ENCODE data around the gene ZNF575. TPM values are rescaled to one million over a fixed set of nuclear protein-coding genes. Genes with fewer than 3 reads are reported as not detected.

The ZNF575 gene
- total RNA-seq, 2 experiments from 2014 or later = 2.6 to 2.7 TPM

- H3K27me3 Mint-ChIP-seq = no peaks in the 10 kb centered on the region
- no peaks in the 10 kb centered on the region for H3K36me3 ChIP-seq (ENCODE audit: insufficient read depth, low read length)
- H3K4me1 ChIP-seq (ENCODE audit: insufficient read depth, low read length) = peaks cover 32% of the 10 kb centered on the region
- H3K4me3 ChIP-seq (ENCODE audit: low read length) = peak within 1 kb of the TSS; percentile 93
- TF ChIP-seq CTCF (IDR thresholded peaks at IDR 0.05) = no peak
- DNase-seq (peak; percentile 30 to 81 (median 68)), ATAC-seq (ENCODE audit: poor library complexity) (peak; percentile 67)
- H3K27ac ChIP-seq (ENCODE audit: low read depth in 1 of 2, low read length in 2 of 2) = peak within 1 kb of the TSS; percentile 66 to 73
- ChIA-PET POLR2A (interaction anchor here (0.5 to 3.0 kb wide), 5 partner anchors 8 to 1166 kb away, joined by 3 to 21 read pairs (median 7); partner anchors contain the start of gene PHLDB3), CTCF (interaction anchor here (0.8 to 2.5 kb wide), 3 partner anchors 28 to 95 kb away, joined by 3 to 8 read pairs (median 3); no protein-coding TSS in a partner anchor)
- peak within 1 kb of the TSS; percentile 76 for H3K27ac Mint-ChIP-seq
- H3K9me3 Mint-ChIP-seq = no peaks in the 10 kb centered on the region
- intact Hi-C loops (cut with DNase I, micrococcal nuclease) = loop anchor here (2.0 to 5.0 kb wide), 2 partner anchors 35 to 70 kb away; partner anchors contain the start of genes IRGQ (in 1 of the 2) and ZNF576 (in 1 of the 2)
- H3K27me3 ChIP-seq (ENCODE audit: control insufficient read depth in 1 of 2, insufficient read depth in 2 of 2, low read length in 2 of 2) = no peaks in the 10 kb centered on the region
- peak within 1 kb of the TSS; percentile 77 for H3K4me3 Mint-ChIP-seq
- H3K36me3 Mint-ChIP-seq (ENCODE audit: low read depth) = peaks cover 4% of the 10 kb centered on the region
- no peaks in the 10 kb centered on the region for H3K9me3 ChIP-seq (ENCODE audit: control insufficient read depth in 1 of 2, insufficient read depth in 1 of 2, low read length in 2 of 2)
- peaks cover 28% of the 10 kb centered on the region for H3K4me1 Mint-ChIP-seq (ENCODE audit: low read depth)
Observed at GRCh38 chr19:43526884-43527859, 5.8 kb upstream of the ZNF575 start, which contains the start of gene ETHE1. ETHE1 (minus strand) TSS chr19:43527201; CDS start chr19:43527177, 24 bp downstream.

DNA sequence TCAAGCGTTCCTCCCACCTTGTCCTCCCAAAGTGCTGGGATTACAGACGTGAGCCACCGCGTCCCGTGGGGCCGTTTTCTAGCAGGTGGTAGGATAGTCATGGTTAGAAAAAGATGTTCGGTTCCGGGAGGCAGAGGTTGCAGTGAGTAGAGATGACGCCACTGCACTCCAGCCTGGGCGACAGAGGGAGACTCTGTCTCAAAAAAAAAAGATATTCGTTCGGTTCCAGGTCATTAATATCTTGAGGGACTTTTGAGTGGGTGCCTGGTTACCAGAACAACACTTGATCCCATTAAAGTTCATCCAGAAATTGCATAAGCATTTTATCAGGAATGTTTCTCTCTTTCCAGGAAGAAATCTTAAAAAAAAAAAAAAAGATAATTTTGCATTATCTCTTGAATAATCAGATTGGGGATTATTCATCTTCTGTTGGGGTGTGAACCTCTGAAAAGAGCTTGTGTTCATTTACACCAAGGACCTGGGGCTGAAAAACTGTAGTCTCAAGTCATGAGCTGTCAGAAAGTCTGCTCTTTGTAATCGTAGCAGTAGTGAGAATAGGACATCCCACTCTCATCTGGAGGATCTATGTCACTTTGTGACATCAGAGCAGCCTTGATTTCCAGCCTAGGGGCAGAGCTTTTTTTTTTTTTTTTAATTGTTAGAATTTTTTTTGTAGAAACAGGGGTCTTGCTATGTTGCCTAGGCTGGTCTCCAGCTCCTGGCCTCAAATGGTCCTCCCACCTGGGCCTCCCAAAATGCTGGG lies 4.9 kb upstream of the ZNF575 start:
- no peak for TF ChIP-seq CTCF (IDR thresholded peaks at IDR 0.05)
- no peaks in the 10 kb centered on the region for H3K9me3 Mint-ChIP-seq
- H3K27me3 ChIP-seq (ENCODE audit: control insufficient read depth in 1 of 2, insufficient read depth in 2 of 2, low read length in 2 of 2) = no peaks in the 10 kb centered on the region
- intact Hi-C loops (cut with DNase I, micrococcal nuclease) = loop anchor here (2.0 to 5.0 kb wide), 2 partner anchors 34 to 69 kb away; partner anchors contain the start of genes IRGQ (in 1 of the 2) and ZNF576 (in 1 of the 2)
- no peak for DNase-seq
- peak overlapping the region; percentile 72 for H3K4me3 Mint-ChIP-seq
- no peaks in the 10 kb centered on the region for H3K36me3 Mint-ChIP-seq (ENCODE audit: low read depth)
- no peaks in the 10 kb centered on the region for H3K36me3 ChIP-seq (ENCODE audit: insufficient read depth, low read length)
- H3K27ac ChIP-seq (ENCODE audit: low read depth in 1 of 2, low read length in 2 of 2) = no peak overlapping the region
- no peaks in the 10 kb centered on the region for H3K9me3 ChIP-seq (ENCODE audit: control insufficient read depth in 1 of 2, insufficient read depth in 1 of 2, low read length in 2 of 2)
- POLR2A ChIA-PET = interaction anchor here (0.5 to 1.2 kb wide), 4 partner anchors 10 to 1260 kb away, joined by 3 to 5 read pairs (median 4); no protein-coding TSS in a partner anchor
- H3K27me3 Mint-ChIP-seq = no peaks in the 10 kb centered on the region
- H3K27ac Mint-ChIP-seq = peak overlapping the region; percentile 76
- no peak for ATAC-seq (ENCODE audit: poor library complexity)
- H3K4me3 ChIP-seq (ENCODE audit: low read length) = no peak overlapping the region
- CTCF ChIA-PET = interaction anchor here (0.8 to 2.5 kb wide), 3 partner anchors 27 to 96 kb away, joined by 3 to 8 read pairs (median 3); no protein-coding TSS in a partner anchor
- peaks cover 41% of the 10 kb centered on the region for H3K4me1 ChIP-seq (ENCODE audit: insufficient read depth, low read length)
- H3K4me1 Mint-ChIP-seq (ENCODE audit: low read depth) = peaks cover 36% of the 10 kb centered on the region

GRCh38 chr19:43532571-43532961 lies 422 bp upstream of the ZNF575 start:
- Histone ChIP-seq H3K27ac (ENCODE audit: low read depth in 1 of 2, low read length in 2 of 2) (peak overlapping the region; percentile 28 to 61), H3K4me3 (ENCODE audit: low read length) (peak overlapping the region; percentile 77), H3K9me3 (ENCODE audit: control insufficient read depth in 1 of 2, insufficient read depth in 1 of 2, low read length in 2 of 2) (no peaks in the 10 kb centered on the region), H3K36me3 (ENCODE audit: insufficient read depth, low read length) (no peaks in the 10 kb centered on the region), H3K4me1 (ENCODE audit: insufficient read depth, low read length) (peaks cover 25% of the 10 kb centered on the region), H3K27me3 (ENCODE audit: control insufficient read depth in 1 of 2, insufficient read depth in 2 of 2, low read length in 2 of 2) (no peaks in the 10 kb centered on the region)
- CTCF ChIA-PET = interaction anchor here (1.4 to 2.4 kb wide), 5 partner anchors 23 to 212 kb away, joined by 4 to 8 read pairs (median 7); no protein-coding TSS in a partner anchor
- peaks cover 21% of the 10 kb centered on the region for H3K4me1 Mint-ChIP-seq (ENCODE audit: low read depth)
- no peaks in the 10 kb centered on the region for H3K27me3 Mint-ChIP-seq
- intact Hi-C loops (cut with DNase I, micrococcal nuclease) = loop anchor here in 1 of 2 experiments (10.0 kb wide), 1 partner anchor 222 kb away; the partner anchor contains the start of gene SMG9
- peak overlapping the region; percentile 92 for H3K27ac Mint-ChIP-seq
- POLR2A ChIA-PET = interaction anchor here (0.8 to 4.9 kb wide), 15 partner anchors 8 to 222 kb away, joined by 3 to 44 read pairs (median 12); partner anchors contain the start of genes IRGQ, LYPD3, PHLDB3 and PINLYP
- no peak for TF ChIP-seq CTCF (IDR thresholded peaks at IDR 0.05)
- peak overlapping the region; percentile 96 for H3K4me3 Mint-ChIP-seq
- H3K36me3 Mint-ChIP-seq (ENCODE audit: low read depth) = peaks cover 12% of the 10 kb centered on the region
- DNase-seq = peak in 2 of 14 experiments; percentile 29 to 43
- no peaks in the 10 kb centered on the region for H3K9me3 Mint-ChIP-seq
- peak; percentile 7 for ATAC-seq (ENCODE audit: poor library complexity)

All from CD4-positive, alpha-beta T cell (primary cell).